Tongue (tissue), 2 donors: ENCODE data around the gene FOXL1. TPM values are rescaled to one million over a fixed set of nuclear protein-coding genes. Genes with fewer than 3 reads are reported as not detected.

Source experiments
- DNase-seq: peaks from one replicate; pipeline ENCODE4 v3.0.0-alpha.2; 2015
- total RNA-seq: library from RNA; depleted of rRNA; stranded (reverse); fragments of >200 nt; gene quantifications from one replicate; pipeline ENCODE4 v1.2.3, GENCODE V29; 2014

The FOXL1 gene
- 1.8 TPM for total RNA-seq

DNA sequence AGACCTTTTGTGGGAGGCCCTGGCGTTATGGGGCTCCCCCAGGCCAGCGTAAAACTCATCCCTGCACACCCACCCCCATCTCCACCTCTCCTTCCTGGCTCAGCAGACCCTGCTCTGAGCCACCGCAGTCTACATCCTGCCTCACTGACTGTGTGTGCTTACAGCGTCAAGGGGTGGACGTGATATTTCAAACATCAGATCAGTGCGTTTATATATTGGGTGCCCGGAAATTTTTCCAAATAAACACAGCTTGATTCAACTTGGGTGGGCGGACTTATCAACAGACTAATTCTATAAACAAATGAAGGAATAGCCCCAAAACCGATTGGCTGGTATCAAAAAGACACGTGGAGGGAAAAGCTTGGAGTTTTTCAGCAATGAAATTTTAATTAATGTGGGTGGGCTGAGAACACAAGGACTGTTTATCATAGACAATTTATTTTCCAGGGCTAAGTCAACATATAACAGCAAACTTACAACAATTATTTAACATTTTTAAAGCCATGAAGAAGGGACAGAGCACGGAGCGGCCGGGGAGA is at the start of gene FOXL1:
Gene FOXL1, plus strand, starts transcription at position 489 of the 539 bp plus-strand sequence. CDS start 175 bp downstream, outside the sequence.
- DNase-seq: no peak

DNA sequence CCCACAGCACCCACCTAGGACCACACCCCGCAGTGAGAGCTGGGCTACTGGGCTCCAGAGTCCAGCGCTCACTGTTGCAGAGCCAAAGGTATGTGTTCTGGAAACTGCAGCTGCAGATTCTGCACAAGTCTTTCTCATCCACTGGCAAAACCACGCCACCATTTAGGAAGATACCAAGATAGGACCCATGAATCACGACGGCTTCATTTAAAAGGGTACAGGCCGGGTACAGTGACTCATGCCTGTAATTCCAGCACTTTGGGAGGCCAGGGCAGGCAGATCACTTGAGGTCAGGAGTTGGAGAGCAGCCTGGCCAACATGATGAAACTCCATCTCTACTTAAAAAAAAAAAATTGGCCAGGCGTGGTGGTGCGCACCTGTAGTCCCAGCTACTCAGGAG is 49.2 kb upstream of the FOXL1 start:
- no peak for DNase-seq

GRCh38 chr16:86530251-86531190 is 47.8 kb upstream of the FOXL1 start:
- DNase-seq: no peak

DNA sequence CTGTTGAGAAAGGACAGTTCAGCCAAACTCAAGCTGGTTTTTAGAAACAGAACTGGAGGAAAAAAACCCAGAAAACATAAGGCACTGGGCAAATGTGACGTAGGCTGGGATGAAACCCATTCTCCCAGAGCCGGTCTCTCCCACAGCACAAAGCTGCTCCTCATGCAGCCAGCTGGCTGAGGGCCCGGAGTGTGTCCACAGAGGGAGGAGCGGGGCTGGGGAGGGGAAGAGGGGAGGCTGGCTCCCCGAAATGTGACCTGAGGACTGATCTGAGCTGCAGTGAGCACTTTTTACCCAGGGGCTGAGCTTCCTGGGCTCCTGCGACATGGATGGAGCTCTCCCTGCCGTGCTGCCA is 47.2 kb upstream of the FOXL1 start:
- DNase-seq: peak; percentile 76

DNA sequence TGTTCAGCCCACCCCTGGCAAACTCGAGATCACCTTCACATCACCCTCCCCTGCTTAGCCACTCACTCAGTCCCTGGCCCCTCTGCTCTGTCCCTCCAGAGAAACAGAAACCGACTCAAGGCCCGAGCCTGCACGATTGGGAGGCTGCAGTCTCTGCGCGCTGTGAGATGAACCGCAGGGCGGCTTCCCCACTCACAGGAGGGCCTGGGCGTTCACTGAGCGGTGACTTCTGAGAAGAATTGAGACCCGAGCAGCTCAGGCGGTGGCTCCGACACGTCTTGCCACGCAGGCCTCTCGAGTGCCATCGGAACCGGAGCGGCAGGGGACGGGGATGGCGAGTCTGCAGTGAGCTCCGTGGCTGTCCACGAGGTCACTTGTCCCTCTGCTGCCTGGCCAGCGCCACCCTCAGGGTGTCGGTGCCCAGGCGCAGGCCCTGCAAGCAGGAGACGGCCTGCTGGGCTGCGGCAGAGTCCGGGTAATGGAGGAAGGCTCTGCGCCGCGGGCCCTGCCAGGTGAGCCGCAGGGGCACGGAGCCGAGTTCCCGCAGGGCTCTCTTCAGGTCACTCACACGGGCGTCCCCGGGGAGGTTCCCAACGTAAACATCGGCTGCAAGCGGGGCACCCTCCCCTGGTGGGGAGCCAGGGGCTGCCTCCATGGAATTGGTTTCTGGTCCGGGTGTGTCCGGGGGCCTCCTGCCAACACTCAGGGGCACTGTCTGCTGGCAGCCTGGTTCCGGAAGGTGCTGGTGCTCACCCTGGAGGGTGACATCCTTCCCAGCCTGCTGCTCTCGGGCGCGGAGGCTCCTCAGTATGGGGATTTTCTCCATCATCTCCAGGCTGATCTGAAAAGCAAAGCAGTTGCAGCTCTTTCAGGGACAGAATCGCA is 46.5 kb upstream of the FOXL1 start:
- no peak for DNase-seq

- no peak for DNase-seq
Observed at GRCh38 chr16:86532526-86532815, 45.9 kb upstream of the FOXL1 start.

- no peak for DNase-seq
Observed at GRCh38 chr16:86533076-86533475, 45.3 kb upstream of the FOXL1 start.

DNA sequence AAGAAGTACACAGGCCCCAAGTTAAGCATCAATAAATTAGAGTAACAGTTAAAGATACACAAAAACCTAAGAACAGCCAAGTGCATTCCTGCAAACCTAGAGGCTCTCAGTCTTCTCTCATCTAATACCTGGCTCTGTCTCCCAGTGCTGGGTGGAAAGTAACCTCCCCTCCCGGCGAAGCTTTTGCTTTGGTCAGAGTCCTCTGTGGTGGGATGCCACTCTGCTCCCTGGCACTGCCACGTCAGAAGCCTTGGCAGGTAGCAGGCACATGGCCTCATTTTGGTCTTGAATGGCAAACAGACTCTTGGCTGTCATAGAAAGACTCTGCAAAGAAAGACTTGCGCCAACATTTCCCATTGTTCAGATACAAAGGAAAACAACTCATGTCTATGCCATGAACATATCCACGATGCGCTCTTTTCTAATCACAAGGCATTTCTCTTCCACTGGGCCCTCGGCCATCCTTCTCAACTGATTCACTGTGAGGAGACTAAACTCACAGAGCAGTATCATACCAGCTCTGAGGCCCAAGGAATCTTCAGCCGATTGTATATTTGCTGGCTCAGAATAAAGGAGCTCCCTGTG is 44.5 kb upstream of the FOXL1 start:
- no peak for DNase-seq

DNA sequence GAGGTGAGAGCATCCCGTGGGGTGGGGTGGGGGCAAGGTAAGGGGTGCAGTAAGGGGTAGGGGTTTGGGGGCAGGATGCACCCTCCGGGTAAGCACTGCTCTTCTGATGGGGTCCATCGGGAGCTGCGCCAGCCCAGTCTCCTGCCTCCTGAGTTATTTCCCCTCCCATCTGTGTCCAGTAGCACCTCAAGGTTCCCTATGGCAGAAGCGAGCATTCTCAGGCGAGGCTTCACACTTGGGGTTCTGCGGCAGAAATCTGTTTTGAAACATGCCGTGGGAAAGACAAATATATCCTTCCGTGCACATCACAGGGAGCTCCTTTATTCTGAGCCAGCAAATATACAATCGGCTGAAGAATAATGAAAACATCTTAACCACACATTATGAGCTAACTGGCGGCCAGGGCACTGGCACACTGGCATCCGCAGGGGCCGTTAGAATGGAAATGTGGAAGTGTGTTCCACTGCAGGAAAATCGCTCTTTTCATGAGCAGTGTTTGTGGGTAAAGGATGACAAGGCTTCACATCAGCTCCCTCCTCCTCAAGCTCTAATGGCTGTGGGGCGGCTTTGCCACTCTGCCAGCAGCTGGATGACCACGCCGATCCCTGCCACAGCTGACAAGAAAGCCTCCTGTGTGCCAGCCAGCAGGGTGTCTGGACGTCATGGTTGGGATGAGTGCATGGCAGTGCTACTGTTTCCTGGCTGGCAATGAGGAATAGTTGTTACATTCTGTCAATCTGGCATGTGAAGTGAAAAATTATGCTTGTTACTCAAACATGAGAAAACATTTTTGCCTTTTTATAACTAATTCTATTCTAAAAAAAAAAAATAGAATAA is 43.4 kb upstream of the FOXL1 start:
- no peak for DNase-seq

DNA sequence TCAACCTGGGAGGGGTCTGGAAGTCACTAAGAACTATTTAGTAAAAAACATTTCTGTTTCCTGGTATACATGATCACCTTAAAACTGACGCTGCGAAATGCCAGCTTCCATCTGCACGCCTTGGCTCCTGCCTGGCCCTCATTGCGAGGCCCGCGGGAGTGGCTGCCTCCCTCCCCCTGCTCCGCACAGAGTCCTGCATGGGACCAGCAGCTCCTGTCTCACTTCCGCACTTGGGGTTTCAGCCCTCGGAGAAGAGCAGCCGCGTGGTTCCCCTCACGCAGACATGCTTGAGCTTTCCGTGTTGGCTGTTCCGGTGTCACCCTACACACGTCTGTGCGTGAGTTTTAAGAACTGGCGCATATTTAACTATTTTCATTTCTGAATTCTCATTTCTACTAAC is 41.7 kb upstream of the FOXL1 start:
- DNase-seq: no peak

DNA sequence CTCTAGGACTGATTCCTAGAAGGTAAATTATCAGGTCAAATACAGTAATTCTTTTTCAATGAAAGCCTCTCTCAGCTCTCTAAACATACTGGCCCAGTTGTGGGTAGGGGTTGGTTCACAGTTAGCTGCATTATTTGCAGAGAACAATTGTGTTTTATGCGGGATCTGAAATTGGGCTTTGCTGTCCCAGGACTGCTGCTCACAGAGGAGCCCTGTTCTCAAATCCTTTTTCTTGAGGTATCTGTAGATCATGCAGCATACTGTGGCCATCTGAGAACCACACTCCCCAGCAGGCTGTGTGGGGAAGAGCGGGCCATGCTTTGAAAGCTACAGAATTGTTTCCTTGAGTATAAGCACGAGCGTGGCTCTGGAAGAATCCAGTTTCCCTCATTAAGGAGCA is 40.9 kb upstream of the FOXL1 start:
- no peak for DNase-seq

DNA sequence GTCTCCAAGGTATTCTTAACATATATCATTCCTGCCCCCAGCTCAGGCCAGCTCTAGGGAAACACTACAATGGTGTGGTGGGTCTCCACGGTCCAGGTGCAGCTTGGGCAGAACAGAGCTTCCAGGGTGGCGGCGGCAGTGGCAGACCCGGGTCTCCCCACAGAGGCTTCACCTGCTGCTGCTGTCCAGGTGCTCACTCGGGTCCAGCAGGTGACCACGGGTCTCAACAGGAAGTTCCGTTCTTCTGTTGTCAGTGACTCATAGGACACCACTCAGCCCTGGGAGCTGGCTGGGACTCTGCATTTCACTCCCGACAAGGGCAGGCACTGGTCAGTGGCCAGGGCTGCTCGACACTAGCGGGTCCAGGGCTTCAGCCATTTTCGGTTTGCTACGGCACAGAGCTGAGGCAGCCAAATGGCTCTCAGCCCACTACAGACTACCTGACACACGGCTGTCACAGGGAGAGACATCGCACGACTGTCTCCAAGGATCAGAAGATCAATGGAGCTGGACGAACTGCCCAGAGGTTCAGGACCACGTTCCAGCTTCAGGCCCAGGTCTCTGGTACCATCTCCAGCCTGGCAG is 40.1 kb upstream of the FOXL1 start:
- no peak for DNase-seq

GRCh38 chr16:86540894-86541293 is 37.5 kb upstream of the FOXL1 start:
- no peak for DNase-seq

- DNase-seq: no peak
Observed at GRCh38 chr16:86541560-86541959, 36.8 kb upstream of the FOXL1 start.

GRCh38 chr16:86542756-86543750 is 35.3 kb upstream of the FOXL1 start:
- DNase-seq: no peak

GRCh38 chr16:86545481-86545880 is 32.9 kb upstream of the FOXL1 start:
- DNase-seq: no peak

DNA sequence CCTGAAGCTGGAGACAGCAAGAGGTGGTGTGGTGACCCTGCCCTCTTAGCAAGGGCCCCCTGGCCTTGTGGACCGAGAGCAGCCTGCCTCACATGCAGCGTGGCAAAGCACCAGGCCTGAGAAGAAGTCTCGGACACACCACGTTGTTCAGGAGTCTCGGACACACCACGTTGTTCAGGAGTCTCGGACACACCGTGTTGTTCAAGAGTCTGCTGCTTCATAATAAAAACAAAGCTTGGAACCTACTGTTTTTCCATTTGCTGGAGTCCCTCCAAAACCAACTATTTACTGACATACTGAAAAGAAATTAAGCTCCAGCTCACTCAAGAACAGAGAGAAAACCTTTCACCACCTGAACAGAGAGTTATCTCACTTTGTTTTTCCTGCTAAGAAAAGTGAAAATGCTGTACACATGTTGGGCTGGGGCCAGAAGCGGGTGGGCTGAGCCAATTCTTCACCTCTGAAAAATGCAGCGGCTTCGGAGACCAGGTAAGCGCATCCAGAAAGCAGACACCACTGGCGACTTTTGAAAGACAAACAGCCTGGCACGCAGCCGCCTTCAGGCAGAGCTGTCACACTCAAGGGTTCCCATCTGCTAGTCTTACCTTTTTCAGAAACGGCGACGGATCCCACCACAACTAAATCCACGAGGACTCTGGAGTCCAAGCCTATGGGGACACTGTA is 32.3 kb upstream of the FOXL1 start:
- peak; percentile 50 for DNase-seq

- no peak for DNase-seq
Observed at GRCh38 chr16:86546638-86547013, 31.7 kb upstream of the FOXL1 start.

- no peak for DNase-seq
Observed at GRCh38 chr16:86547286-86547685, 31.1 kb upstream of the FOXL1 start.
